PC-9 (cell line): Measurements from ENCODE around the gene MANF.

ENCODE experiments used
- CTCF ChIP-seq: fragments of 200-600 bp; sonication (generic); conservative IDR thresholded peaks from 2 replicates; pipeline ENCODE4 v1.6.1; 2017; ENCODE audit warnings: mixed run types, antibody characterized with exemption, mild to moderate bottlenecking, moderate library complexity
- EZH2 ChIP-seq: fragments of 200-600 bp; sonication (generic); IDR thresholded peaks from 2 replicates; pipeline ENCODE4 v1.8.0; 2017; ENCODE audit warnings: antibody characterized with exemption, low read depth

GRCh38 chr3:51381333-51381705, 3.8 kb upstream of the MANF start:
- TF ChIP-seq CTCF = no peak
- no peak for TF ChIP-seq EZH2
